HTERT RPE-1 (cell line): ENCODE measurements around the gene BARHL2.

ENCODE experiments used
- in situ Hi-C: fragments of 300-500 bp; cut with MboI; formaldehyde crosslinking; loops from 4 replicates; pipeline ENCODE4 v1.14.3; 2020; ENCODE audit warnings: low sequenced_read_pairs

The BARHL2 gene

GRCh38 chr1:90724926-90725656, 8.0 kb upstream of the BARHL2 start:
- in situ Hi-C loops = no loop called here

DNA sequence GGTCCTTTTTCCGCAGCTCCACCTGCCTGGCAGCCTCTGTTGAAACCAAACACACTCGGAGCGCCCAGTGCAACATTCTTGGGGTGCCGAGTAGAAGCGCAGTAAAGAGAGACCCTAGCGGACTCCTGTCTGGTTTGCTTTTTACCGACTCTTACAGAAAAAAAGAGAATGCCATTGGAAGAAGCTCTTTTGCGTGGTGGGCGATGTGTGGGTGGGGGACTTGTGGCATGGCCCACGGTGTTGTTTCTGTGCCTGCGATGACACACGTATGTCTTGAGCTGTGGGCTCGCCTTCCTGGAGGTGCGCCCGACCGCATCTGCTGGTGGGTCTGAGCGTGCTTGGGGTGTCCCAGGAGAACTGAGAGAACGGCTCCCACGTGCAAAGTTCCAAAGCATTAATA, 7.3 kb upstream of the BARHL2 start:
- in situ Hi-C loops = no loop called here

DNA sequence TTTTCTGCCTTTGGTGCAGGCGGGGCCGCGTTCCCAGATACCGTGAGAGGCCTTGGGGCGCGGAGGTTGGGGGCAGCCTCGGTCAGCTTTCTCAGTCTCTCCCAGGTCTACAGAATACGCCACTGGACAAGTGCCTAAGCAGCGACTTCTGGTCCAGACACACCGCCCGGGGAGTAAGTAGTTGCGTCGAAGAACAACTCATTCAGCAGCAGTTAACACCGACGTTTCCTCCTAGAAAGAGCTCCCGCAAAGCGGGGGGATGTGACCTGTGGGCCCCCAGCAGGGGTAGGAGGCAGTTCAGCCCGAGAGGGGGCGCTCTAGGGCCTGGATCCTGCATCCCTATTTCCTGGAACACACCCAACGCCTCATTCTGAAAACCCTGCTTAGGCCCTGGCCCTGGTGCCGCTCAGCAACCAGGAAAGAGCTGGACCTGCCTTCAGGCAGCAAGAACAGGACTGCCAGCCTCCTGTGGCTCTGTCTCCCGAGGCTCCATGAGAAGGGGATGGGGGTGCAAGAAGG, 6.5 kb upstream of the BARHL2 start:
- in situ Hi-C loops = no loop called here

- in situ Hi-C loops = no loop called here
Observed at GRCh38 chr1:90722874-90723589, 5.9 kb upstream of the BARHL2 start.

DNA sequence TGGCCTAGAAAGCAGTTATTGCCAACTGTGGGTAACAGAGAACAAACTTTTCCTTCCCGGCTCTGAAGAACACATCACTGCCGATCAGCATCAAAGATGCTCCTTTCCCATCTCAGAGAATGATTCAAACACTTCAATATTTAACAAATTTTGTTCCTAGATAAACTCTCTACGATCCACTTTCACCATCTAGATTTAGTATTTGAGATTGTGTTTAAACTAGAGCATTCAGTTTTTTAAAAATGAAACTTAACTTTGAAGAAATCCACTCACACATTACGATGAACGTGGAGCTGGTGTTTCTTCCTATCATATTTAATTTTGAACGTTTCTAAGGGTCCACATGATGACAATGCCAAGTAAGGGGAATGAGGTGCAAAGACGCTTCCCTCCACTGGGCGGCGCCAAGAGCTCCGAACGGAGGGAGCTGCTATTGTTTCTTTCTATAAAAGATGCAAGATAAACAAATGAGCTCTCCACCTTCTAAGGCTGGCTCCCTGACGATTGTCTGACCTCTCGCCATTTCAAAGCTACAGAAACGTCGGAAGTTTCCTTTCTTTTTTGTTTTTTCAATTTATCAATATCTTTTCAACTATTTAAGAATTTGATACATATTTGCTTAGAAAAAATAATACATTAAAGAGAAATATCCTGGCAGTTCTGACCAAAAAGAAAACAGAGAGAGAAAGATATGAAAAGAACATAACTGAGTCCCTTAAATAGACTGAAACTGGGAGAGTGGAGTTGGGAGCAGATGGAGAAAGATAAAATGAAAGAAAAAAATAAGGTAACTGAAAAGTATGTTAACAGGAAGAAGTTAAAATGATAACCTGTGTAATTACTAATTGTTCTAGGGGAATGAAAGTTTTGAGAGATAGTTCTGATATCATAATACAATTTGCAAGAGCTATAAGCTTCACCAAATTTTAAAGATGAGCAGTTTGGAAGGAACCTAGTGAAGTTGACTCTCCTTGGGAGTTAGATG, 4.4 kb upstream of the BARHL2 start:
- in situ Hi-C loops = no loop called here

- in situ Hi-C loops = no loop called here
Observed at GRCh38 chr1:90720145-90720636, 3.1 kb upstream of the BARHL2 start.

DNA sequence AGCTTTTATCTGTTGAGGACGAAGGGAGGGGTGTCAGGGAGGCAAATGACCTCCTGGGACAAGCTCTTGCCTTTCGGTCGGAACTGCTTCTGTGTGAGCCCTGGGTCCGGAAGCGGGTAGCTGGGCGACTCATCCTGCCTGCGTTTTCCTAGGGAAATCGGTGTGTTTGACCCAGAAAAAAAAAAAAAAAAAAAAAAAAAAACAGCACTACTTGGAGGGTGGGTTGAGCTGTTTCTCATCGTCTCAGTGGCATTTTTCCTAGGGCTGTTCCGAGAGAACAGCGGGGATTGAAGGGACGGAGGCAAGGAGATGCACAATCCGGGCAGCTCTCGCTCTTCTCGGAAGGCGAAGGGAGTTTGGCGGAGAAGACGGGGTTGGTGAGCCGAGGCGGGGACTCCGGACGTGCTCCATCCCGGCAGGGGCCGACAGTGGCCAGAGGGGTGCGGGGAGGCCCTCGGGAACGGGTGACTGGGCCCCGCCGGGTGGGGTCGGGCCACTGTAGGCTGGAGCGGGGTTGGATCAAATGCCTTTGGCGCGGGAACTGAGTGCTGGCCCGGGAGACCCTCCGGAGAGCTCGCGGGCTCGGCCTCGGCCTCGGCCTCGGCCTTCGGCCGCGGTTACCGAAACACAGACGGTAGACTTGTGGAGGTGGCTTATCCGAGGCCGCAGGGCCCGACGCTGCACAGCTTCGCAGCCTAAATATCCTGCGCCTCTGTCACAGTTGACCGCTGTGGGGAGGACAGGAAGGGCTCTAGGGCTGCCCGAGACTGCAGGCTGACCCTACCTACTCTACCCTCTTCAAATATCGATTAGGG, 2.4 kb upstream of the BARHL2 start:
- in situ Hi-C loops = no loop called here

DNA sequence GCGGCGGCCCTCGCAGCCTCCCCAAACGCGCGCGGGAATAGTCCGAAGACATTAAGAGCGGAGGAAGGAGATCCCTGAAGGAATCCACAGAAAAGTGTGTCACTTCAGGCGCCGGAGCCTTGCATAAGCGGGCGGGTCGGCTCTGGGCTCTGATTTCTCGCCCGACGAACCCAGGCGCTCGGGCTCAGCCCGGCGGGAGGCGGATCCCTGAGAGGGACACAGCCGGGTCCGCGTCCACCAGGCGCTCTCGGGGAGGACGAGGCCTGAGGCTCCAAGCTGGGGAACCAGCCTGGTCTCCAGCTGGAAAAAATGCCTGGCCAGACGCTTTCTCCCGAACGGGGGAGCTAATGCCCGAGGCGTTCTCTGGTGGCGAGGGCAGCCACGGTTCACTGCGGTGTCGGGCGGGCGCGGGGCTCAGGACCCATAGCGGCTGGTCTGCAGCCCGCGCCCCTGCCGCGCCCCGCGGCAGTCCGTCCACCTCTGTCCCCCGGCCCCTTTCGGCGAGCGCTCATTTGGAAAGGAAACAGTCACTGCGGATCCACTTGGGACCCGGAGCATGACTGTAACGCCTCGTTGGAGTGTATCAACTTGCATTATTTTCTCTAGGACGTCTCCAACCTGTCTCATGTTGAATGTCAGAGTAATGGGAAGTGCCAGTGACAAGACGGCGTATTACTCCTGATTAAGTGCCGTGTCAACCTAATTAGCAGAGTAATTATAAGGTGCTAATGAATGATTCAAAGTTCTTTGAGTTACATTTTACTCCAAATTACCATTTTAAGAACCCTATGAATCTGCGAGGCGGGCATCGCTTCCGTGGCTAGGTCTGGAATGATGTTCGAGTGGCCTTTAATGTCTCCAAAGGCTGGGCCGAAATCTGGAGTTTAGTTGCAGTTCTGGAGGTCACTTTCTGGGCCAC, 1.6 kb upstream of the BARHL2 start:
- in situ Hi-C loops = no loop called here

DNA sequence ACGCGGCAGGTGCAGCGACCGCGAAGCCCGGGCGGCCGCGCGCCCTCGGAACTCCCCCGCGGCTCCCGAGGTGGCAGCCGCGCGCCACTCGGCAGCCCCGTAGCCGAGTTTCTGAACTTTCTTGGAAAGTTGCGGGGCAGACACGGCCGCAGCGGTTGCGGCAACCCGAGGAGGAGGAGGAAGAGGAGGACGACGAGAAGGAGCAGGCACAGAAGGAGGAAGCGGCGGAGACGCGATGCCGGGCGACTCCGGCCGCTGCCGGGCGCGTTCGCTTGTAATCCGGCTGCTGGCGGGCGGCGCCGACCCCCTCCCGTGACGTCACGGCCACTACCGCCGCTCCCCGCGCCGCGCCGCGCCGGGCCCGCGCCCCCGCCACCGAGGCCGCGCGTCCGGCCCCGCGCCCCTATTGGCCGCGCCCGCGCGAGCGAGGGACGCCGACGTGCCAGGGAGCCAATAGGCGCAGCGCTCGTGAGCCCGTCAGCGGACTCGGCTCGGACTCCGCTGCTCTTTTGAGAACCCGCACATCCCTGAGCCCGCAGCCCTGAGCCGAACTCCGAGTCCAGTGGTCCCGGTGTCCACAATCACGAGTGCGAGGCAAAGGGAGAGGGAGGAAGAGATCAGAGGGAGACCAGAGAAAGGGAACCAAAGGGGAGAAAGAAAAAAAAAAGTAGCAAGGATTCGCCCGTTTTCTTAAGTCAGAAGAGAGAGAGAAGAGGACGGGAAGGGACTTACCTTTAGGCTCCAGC, 736 bp upstream of the BARHL2 start:
- in situ Hi-C loops = no loop called here

DNA sequence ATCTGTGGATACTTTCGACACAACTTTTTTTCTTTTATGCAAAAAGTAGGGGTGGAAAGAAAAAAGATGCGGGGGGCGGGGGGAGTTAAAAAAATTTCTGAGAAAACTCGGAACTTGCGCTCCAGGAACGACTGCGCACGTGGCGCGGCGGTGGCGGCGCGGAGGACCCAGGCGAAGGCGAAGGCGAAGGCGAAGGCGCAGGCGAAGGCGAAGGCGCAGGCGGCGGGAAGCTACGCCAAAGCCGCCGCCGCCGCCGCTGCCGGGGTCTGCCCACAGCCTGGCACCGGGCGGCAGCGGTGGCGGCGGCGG, 208 bp upstream of the BARHL2 start:
- in situ Hi-C loops = no loop called here

DNA sequence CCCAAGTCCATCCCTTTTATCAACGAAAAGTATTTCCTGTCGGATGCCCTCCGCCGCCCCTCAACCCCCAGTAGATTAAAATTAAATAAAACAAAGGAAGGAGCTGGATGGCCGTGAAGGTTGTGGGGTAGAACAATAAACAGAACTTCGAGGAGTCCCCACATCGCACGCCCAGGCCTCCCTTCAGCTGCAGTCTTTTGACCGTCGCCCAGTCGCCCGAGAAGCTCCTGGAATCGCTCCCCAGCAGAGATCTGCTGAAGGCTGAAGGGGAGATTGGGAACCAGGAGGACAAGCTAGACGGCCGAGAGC, 905 bp downstream of the BARHL2 start:
- in situ Hi-C loops = no loop called here

GRCh38 chr1:90715309-90715708, 1.8 kb downstream of the BARHL2 start:
- in situ Hi-C loops = no loop called here

DNA sequence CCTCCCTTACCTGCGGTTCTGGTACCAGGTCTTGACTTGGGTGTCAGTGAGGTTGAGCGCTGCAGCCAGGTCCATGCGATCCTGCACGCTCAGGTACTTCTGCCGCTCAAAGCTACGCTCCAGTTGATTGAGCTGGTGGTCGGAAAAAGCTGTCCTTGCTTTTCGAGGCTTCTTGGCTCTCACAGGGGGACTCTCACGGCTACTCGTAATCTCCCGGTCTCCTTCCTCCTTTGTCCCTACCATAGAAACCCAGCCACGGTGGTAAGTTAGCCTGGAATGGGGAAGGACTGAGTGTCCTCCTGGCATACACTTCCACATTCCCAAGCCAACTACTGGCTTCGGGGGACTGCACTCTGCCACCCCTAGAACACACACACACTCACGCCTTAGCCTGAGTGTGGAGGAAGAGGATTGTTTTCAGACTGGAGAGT, 2.6 kb downstream of the BARHL2 start:
- in situ Hi-C loops = no loop called here

- in situ Hi-C loops = no loop called here
Observed at GRCh38 chr1:90713741-90714509, 3.2 kb downstream of the BARHL2 start.

DNA sequence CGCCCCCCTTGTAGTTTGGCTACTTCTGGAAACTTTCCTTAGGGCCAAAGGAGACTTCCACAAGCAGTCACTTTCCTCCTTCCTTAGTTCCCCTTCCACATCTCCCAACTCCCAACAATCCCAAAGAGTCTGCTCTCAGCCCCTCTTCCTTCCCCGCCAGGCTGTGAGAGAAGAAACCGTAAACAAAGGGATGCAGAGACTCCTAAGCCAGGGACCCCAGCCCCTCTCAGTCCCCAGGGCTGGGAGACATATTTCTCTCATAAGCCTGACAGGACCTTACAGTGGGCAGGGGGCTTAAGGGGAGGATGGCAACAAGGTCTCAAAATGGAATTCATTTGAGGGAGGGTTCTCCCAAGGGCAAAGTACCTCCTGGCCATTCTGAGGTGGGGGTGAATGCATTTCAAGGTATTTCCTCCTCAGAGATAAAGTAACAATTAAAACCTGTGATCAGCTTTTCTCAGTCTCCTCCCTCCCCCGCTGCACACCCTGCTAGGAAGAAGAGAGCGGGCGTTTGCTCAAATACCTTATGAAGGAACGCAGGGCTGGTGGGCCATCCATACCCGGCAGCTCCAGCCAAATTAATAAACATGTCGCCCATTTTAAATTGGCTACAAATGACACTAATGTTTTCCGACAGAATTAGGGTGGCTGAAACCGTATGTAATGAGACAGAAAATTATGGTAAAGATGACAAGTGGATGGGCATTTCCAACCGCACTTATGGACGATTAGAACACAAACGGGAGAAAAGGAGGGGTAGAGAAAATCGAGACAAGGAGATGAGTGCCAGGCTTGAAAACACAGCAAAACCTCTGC, 4.0 kb downstream of the BARHL2 start:
- in situ Hi-C loops = no loop called here

DNA sequence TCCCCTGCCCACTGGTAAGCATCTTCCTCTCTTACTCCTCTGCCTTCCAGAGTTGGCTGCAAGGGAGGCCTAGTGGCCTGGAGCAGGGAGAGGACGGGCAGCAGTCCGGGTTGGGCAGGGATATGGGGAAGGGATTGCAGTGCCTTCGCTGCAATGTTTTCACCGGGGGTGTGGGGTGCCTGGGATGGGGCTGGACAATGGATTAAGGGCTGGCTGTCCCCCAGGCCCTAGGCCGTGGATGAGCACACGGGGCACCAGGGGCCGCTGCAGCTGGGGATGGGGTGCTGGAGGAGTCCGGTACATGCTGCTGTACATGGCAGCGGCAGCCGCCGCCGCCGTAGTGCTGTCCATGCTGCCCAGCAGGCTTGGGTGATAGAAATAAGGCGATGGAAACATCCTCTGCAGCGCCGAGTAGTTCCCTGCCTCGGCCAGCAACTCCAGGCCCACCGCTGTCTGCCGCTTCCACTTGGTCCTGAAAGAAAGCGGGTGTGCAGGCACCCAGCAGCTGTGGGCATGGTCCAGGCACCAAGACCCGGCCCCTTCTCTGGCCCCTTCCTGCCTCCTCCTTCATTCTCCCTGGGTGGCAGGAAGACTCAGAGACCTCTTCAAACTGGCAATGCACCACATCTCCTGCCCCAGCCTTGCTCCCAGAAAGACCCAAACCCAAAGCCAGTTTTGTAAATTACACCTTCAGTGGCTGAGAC, 4.8 kb downstream of the BARHL2 start:
- in situ Hi-C loops = no loop called here

GRCh38 chr1:90711696-90712095, 5.4 kb downstream of the BARHL2 start:
- in situ Hi-C loops = no loop called here
